ENCODE results near the gene VIM.
"Not testable (repeated sequence)": the region's sequence is repeated elsewhere in the genome, so short reads cannot be mapped to it uniquely, and the experiment has no call there.

DNA sequence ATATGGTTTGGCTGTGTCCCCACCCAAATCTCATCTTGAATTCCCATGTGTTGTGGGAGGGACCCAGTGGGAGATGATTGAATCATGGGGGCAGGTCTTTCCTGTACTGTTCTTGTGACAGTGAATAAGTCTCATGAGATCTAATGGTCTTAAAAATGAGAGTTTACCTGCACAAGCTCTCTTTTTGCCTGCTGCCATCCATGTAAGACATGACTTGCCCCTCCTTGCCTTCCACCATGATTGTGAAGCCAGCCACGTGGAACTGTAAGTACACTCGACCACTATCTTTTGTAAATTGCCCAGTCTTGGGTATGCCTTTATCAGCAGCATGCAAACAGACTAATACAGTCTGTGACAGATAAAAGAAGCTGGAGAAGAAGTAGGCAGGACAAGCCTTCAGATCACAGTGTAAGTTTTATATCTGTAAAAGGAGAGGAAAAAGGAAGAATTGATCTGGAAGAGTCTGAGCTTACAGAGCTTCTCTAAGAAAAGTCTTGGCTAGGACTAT lies 26.6 kb downstream of the VIM start:
- TF ChIP-seq, protein P1, sequence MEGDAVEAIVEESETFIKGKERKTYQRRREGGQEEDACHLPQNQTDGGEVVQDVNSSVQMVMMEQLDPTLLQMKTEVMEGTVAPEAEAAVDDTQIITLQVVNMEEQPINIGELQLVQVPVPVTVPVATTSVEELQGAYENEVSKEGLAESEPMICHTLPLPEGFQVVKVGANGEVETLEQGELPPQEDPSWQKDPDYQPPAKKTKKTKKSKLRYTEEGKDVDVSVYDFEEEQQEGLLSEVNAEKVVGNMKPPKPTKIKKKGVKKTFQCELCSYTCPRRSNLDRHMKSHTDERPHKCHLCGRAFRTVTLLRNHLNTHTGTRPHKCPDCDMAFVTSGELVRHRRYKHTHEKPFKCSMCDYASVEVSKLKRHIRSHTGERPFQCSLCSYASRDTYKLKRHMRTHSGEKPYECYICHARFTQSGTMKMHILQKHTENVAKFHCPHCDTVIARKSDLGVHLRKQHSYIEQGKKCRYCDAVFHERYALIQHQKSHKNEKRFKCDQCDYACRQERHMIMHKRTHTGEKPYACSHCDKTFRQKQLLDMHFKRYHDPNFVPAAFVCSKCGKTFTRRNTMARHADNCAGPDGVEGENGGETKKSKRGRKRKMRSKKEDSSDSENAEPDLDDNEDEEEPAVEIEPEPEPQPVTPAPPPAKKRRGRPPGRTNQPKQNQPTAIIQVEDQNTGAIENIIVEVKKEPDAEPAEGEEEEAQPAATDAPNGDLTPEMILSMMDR (IDR thresholded peaks at IDR 0.05), result not testable (repeated sequence)
- not testable (repeated sequence) for TF ChIP-seq POLR2AphosphoS5, POLR2A (IDR thresholded peaks at IDR 0.05)

All from upper lobe of left lung (tissue), 4 donors.